ENCODE results near the gene ITGA7.
A peak's percentile ranks its signal among the peaks of the same experiment; 100 is the strongest.

The ITGA7 gene

GRCh38 chr12:55707841-55708694 lies at the start of gene ITGA7:
Gene ITGA7 (minus strand): TSS chr12:55707904. CDS start chr12:55707682, 222 bp downstream.
- no peak for DNase-seq

GRCh38 chr12:55755246-55755645 lies 47.5 kb upstream of the ITGA7 start:
- DNase-seq: no peak

GRCh38 chr12:55748230-55748993 lies 40.7 kb upstream of the ITGA7 start:
- no peak for DNase-seq

- no peak for DNase-seq
These were observed 39.2 kb upstream of the ITGA7 start for GRCh38 chr12:55746913-55747231.

GRCh38 chr12:55746174-55746912 lies 38.6 kb upstream of the ITGA7 start:
- DNase-seq: no peak

GRCh38 chr12:55745361-55746173 lies 37.9 kb upstream of the ITGA7 start:
- DNase-seq: no peak

GRCh38 chr12:55744340-55745030 lies 36.8 kb upstream of the ITGA7 start:
- no peak for DNase-seq

- DNase-seq: no peak
These were observed 36.0 kb upstream of the ITGA7 start for GRCh38 chr12:55743406-55744339.

- peak; percentile 68 for DNase-seq
These were observed 35.2 kb upstream of the ITGA7 start, which contains the start of gene GDF11 for GRCh38 chr12:55742719-55743405. Gene GDF11 (plus strand): TSS chr12:55743122. CDS start chr12:55743317, 195 bp downstream.

- no peak for DNase-seq
These were observed 34.4 kb upstream of the ITGA7 start for GRCh38 chr12:55741931-55742680.

GRCh38 chr12:55739025-55739378 lies 31.3 kb upstream of the ITGA7 start:
- no peak for DNase-seq

- DNase-seq: peak; percentile 75
These were observed 30.7 kb upstream of the ITGA7 start for GRCh38 chr12:55738123-55739024.

GRCh38 chr12:55737581-55738122 lies 29.9 kb upstream of the ITGA7 start:
- no peak for DNase-seq

GRCh38 chr12:55736780-55737580 lies 29.3 kb upstream of the ITGA7 start:
- DNase-seq: peak; percentile 80

- DNase-seq: no peak
These were observed 28.4 kb upstream of the ITGA7 start for GRCh38 chr12:55736076-55736475.

- no peak for DNase-seq
These were observed 26.9 kb upstream of the ITGA7 start for GRCh38 chr12:55734595-55734994.

GRCh38 chr12:55733858-55734257 lies 26.2 kb upstream of the ITGA7 start:
- DNase-seq: no peak

All from NCI-H2029 (cell line).